Rectal smooth muscle tissue (tissue), 1 donor: ENCODE data around the gene MRPL55.
A peak's percentile ranks its signal among the peaks of the same experiment; 100 is the strongest.

Experiments
- H3K27ac ChIP-seq: one replicate; pipeline ENCODE4 v1.7.0; 2013; ENCODE audit warnings: low read depth, low read length, inconsistent platforms
- H3K27me3 ChIP-seq: one replicate; pipeline ENCODE4 v1.7.0; 2013; ENCODE audit warnings: low read length; ENCODE audit not compliant: control insufficient read depth, insufficient read depth
- H3K36me3 ChIP-seq: one replicate; pipeline ENCODE4 v1.7.0; 2013; ENCODE audit warnings: low read length; ENCODE audit not compliant: control insufficient read depth, insufficient read depth
- H3K4me1 ChIP-seq: one replicate; pipeline ENCODE4 v1.7.0; 2013; ENCODE audit warnings: low read length; ENCODE audit not compliant: control insufficient read depth, insufficient read depth
- H3K4me3 ChIP-seq: one replicate; pipeline ENCODE4 v1.7.0; 2013; ENCODE audit warnings: low read length
- H3K9ac ChIP-seq: one replicate; pipeline ENCODE4 v1.7.0; 2013; ENCODE audit warnings: low read length

The MRPL55 gene

DNA sequence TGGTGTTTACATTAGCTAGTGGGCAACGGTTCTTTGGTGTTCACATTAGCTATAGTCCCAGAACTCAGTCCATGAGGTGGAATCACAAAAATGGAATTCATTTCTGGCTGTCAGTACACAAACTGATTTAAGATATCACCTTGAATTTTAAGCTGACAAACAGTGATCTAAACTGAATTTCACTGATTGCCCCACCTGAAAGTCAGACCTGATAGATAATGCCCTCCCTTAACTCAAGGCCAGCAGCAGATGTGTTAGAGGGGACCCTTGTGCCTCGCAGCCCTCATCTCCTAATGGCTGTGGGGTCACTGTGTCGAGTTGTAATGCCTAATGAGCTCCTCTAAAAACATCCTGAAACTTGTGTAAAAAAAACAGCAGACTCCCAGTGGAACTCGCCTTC, 18.0 kb downstream of the MRPL55 start:
- peaks cover 32% of the 10 kb centered on the region for H3K4me1 ChIP-seq
- H3K27ac ChIP-seq = no peak overlapping the region
- H3K27me3 ChIP-seq = no peaks in the 10 kb centered on the region
- no peak overlapping the region for H3K4me3 ChIP-seq
- no peak overlapping the region for H3K9ac ChIP-seq
- H3K36me3 ChIP-seq = peaks cover 7% of the 10 kb centered on the region

DNA sequence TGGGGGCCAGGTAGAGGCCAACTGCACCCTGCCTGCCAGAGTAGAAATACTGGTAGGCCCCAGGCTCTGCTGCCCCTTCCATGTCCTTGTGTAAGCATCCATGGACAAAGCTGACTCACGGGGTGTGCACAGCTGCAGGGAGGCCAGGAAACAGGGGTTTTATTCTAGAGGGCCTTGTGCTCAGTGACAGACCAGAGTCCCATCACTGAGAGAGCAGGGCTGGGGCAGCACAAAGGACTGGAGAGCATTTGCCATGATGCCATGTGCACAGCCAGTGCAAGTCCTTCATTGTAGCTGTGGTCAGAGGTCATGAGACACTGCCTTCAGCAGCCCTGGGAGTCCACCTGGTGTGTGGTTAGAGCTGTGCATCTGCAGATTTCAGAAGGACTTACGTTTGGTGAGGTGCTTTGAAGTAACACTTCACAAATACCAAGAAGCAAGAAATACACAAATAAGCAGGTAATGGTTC, 18.5 kb downstream of the MRPL55 start:
- Histone ChIP-seq H3K27me3 (no peaks in the 10 kb centered on the region), H3K4me1 (peaks cover 36% of the 10 kb centered on the region), H3K9ac (no peak overlapping the region), H3K27ac (no peak overlapping the region), H3K36me3 (peaks cover 7% of the 10 kb centered on the region), H3K4me3 (no peak overlapping the region)

DNA sequence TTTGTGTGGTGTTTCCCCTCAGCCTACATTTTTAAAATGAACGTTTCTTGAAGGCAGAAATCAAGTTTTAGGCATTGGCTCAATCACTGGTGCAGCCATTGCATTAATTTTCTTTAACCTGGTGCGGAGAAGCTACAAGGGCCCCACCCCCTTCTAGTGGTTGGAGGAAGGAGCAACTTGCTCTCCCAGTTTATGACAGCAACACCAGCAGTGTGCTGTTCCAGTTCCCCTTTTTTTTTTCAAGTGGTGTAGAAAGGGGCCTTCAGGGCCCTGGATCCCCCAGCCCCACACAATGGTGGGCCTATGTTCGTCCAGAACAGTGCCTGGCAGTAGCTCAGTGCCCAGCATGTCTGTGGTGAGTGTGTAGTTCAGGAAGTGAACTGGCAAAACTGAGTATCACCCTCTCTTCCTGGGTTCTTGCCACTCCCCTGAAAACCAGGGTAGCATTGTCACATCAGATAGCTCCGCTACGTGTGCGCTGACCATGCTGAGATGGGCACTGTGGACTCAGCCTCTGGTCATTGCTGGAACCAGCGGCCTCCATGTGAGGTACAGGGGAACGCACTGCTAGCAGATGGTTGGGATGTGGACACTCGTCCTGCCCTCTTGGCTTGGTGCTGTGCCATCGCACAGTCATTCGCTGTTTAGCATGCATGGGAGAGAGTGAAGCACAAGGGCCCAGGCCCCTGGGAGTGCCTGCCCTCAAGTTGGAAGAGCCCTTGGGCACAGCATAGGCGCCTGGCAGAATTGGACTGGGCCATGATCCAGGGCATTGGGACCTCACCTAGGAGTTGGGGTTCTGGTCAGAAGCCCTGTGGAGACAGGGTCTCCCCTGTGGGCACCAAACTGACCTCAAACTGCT, 19.3 kb downstream of the MRPL55 start:
- Histone ChIP-seq H3K4me1 (peaks cover 43% of the 10 kb centered on the region), H3K27me3 (no peaks in the 10 kb centered on the region), H3K4me3 (peak overlapping the region; percentile 6), H3K27ac (no peak overlapping the region), H3K9ac (no peak overlapping the region), H3K36me3 (peaks cover 7% of the 10 kb centered on the region)

DNA sequence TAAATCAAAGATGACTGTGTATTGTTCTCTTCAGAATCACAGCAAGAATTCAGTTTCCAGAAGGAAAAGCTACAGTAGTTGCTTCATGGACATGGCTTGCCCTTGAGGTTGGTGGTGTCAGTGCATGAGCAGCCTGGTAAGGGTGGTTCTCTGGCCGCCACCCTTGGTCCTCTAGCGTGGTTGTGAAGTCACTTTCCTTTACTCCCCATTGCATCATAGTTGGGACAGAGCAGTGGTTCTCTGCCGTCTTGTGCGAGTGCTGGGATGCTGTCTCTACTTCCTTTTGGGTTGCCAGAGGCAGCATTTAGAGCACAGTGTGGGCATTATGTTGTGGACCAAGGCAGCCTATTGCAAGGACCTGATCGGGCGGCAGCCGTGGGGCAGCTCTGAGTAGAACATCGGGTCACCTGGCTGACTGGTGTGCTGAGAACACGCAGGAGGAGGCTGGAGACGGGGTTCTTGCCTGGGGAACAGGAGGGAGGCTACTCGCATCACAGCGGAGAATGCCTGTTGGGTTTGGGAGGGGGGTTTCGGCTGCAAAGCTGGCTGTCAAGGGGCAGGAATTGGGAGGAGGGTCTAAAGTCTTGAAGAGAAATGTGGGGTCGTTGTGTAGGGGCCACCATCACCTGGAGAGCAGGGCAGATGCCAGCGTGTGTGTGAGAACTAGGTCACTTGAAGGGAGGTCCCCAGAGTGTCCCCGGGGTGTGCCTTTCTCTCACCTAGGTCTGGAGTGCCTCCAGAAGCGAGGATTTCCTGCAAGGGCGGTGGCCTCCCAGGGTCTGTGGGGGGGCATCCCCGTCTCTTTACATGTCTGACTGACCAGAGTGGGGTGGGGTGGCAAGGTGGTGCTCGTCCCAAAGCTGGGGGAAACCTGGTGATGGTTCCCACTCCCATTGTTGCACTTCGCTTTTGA, 20.3 kb downstream of the MRPL55 start:
- peak overlapping the region; percentile 18 for H3K4me3 ChIP-seq
- H3K27ac ChIP-seq = no peak overlapping the region
- H3K9ac ChIP-seq = no peak overlapping the region
- H3K36me3 ChIP-seq = peaks cover 7% of the 10 kb centered on the region
- H3K27me3 ChIP-seq = no peaks in the 10 kb centered on the region
- H3K4me1 ChIP-seq = peaks cover 51% of the 10 kb centered on the region

DNA sequence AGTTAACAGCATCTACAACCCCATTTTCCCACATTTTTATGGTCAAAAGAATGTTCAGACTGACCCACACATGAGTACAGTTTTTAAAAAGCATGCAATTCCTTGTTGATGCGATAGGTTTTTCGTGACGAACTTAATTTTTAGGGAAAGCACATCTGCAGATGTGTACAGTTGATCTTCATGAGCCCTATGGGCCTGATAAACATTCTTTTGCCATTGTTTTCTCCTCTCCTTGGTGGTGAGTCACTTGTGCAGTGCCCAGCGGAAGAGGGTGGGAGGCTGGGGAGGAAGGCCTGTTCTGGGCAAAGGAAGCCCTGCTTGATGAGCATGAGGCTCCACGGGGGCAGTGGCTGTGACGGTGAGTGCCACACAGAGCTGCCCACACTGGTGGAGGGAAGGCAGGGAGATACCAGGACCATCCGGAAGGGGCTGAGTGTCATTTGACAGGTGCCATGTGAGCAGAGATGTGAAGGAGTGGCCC, 21.3 kb downstream of the MRPL55 start:
- H3K4me3 ChIP-seq = no peak overlapping the region
- no peak overlapping the region for H3K27ac ChIP-seq
- peaks cover 7% of the 10 kb centered on the region for H3K36me3 ChIP-seq
- no peak overlapping the region for H3K9ac ChIP-seq
- no peaks in the 10 kb centered on the region for H3K27me3 ChIP-seq
- H3K4me1 ChIP-seq = peaks cover 52% of the 10 kb centered on the region

DNA sequence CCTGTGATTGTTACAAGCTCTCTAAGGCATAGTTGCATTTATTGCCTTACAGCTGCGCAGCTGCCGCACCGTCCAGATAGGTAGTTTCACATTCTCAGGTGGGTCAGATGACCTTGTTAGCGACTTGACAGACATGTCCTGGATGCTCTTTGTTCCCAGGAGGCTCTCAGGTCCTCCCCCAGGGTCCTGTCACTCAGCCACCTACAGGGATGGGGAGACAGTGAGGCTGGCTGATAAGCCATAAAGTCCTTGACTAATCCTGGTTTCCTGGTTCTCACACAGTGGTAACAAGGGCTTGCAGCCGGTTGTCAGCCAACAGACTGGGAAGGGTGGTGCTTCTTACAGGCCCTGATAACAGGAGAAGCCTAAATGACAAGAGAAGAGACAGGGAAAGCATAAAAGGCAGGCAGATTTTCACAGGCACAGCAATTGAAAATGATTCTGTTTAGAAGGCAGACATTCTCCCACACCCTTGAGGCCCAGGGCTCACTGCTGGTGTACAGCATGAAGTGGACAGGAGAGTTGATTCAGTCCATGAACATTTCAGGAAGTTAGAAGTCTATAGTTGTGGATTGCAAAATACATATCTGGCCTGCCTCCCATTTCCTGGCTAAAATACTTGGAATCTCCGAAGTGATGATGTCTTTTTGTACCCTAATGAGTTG, 23.7 kb downstream of the MRPL55 start:
- H3K27ac ChIP-seq = no peak overlapping the region
- H3K9ac ChIP-seq = peak overlapping the region; percentile 8
- H3K4me1 ChIP-seq = peaks cover 50% of the 10 kb centered on the region
- H3K27me3 ChIP-seq = no peaks in the 10 kb centered on the region
- H3K36me3 ChIP-seq = no peaks in the 10 kb centered on the region
- peak overlapping the region; percentile 83 for H3K4me3 ChIP-seq

DNA sequence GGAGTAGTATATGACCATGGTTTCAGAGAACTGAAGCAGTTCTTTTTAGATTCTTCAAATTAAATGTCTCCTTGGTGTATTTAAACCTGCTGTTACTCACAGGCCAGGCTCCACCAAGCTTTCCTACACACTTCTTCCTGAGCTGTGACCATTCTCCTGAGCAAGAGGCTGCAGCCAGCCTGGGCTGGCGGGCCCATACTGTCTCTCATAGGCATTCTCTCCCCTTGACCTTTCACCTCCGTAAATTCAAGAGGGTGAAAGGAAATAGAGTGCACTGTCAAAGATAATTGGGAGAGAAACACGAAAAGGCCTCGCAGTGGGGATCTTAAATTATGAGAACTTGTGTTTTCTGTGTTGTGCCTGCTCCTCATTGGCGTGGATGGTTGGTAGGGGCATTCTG, 24.3 kb downstream of the MRPL55 start:
- Histone ChIP-seq H3K4me1 (peaks cover 44% of the 10 kb centered on the region), H3K9ac (no peak overlapping the region), H3K27me3 (no peaks in the 10 kb centered on the region), H3K4me3 (peak overlapping the region; percentile 83), H3K27ac (no peak overlapping the region), H3K36me3 (no peaks in the 10 kb centered on the region)

DNA sequence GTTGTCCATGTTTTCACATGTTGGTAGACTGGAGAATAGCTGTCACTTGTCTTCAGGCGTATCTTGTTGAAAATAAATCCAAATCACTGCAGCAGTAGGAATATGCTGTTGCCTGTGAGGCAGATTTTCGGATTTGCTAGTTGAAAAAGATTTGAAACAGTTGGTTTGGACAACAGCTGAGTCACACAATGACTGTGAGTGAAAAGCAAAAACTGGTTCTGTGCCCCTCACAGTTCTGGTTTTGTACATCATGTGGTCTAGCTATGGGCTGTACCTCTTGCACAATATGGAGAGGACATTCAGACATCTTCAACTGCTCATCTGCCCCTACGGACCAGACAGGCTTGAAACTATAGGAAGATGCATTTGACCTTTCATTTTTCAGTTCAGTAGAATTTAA, 24.8 kb downstream of the MRPL55 start:
- H3K4me1 ChIP-seq = peaks cover 42% of the 10 kb centered on the region
- peak overlapping the region; percentile 97 for H3K27ac ChIP-seq
- peak overlapping the region; percentile 83 for H3K4me3 ChIP-seq
- no peaks in the 10 kb centered on the region for H3K27me3 ChIP-seq
- no peaks in the 10 kb centered on the region for H3K36me3 ChIP-seq
- H3K9ac ChIP-seq = peak overlapping the region; percentile 47

DNA sequence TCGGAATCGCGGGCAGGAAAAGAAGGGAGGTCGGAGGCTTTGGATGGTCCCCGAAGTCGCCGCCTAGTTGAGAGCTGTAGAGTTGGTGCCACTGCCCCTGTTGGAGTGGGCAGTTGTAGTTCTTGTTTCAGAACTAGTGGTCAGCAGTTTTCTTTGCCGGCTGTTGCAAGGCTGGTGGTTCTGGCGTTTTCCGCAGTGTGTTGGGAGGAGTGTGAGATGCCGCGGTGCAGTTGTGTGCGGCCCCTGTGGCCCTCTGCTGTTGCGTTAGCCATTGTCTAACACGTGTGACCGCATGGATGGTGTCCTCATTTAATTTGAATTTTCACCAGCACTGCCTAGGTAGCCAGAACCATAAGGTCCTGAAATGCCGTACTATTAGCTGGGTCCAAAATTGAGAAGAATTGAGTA, 25.2 kb downstream of the MRPL55 start:
- Histone ChIP-seq H3K27ac (peak overlapping the region; percentile 97), H3K4me3 (peak overlapping the region; percentile 83), H3K27me3 (no peaks in the 10 kb centered on the region), H3K9ac (peak overlapping the region; percentile 47), H3K36me3 (no peaks in the 10 kb centered on the region), H3K4me1 (peaks cover 42% of the 10 kb centered on the region)

DNA sequence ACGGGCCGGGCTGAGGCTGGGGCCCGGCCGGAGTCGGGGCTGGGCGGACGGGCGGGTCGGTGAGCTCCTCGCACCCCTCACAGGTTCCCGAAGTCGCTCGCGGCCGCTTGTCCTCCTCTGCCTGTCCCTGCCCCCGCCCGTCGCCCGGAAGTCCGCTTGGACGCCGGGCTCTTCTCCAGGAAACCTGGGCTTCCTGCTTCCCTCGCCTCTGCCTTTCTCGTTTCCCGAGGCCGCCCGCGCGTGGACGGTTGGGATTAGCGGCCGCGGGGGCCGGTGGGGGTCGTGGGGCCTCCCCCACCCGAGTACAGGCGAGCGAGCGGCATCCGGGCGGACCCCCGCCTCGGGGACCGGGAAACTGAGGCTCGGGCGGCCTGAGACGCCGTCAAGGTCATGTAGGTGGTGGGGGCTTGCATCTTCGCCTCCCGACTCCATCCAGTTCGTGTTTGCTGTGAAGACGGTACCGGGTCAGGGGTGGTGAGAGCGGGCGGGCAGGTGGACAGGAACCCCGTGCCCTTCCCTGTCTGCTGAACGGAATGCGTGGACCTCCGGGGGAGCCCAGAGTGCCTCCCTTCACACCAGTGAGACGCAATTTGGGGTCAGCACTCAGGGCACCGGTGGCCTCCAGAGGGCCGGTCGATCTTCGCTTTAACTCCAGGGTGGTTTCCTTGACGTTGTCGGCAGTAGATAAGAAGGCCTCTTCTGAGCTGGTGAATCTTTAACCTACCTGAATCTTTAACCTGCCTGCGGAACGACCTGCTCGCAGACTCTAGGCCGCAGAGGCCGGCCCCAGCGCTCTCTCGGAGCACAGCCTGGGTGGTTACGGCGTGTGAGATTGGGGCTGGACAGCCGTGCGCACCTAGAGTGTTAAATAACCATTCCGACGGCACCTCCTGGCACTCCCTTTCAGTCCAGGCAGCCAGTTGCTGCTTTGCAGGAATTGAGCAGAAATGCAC, 25.9 kb downstream of the MRPL55 start:
- Histone ChIP-seq H3K4me1 (peaks cover 41% of the 10 kb centered on the region), H3K36me3 (no peaks in the 10 kb centered on the region), H3K27me3 (no peaks in the 10 kb centered on the region), H3K9ac (peak overlapping the region; percentile 47), H3K4me3 (peak overlapping the region; percentile 83), H3K27ac (peak overlapping the region; percentile 97)

DNA sequence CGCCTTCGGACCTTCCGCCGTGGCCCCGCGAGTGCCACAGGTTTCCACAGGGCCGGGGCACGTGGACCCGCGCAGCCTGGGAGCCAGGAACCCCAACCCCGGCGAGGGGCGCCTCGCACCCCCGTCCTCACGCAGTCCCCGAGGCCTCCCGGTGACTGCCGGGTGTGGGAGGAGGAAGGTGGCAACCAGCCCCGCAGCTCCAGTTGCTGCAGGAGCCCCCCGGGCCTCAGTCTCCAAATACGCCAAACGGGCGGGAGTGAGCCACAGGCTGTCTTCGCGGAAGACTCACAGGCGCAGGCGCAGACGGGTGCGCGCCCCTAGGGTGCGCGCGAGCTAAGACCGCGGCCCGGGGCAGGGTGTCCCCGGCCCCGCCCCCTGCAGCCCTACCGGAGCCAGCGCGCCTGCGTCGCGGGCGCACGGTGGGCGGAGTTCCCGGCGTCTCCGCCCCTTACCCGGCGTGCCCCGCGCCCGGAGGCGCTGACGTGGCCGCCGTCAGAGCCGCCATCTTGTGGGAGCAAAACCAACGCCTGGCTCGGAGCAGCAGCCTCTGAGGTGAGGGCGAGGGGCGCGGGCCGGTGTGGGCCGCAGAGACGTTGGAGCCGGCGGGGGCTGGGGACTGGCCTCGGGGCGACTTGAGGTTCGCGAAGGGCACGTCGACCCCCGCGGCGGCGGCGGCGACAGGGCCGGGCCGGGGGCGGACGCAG, 26.7 kb downstream of the MRPL55 start, which contains the start of gene ARF1:
ARF1 (plus strand) TSS at position 495 of the 704 bp plus-strand sequence. CDS start 14,407 bp downstream, outside the sequence.
- Histone ChIP-seq H3K9ac (peak within 1 kb of the TSS; percentile 90), H3K4me3 (peak within 1 kb of the TSS; percentile 87), H3K27me3 (no peaks in the 10 kb centered on the region), H3K36me3 (no peaks in the 10 kb centered on the region), H3K4me1 (peaks cover 33% of the 10 kb centered on the region), H3K27ac (peak within 1 kb of the TSS; percentile 97)
